ENCODE measurements around the gene ZNF771.

GRCh38 chr16:30380803-30381208, 26.6 kb upstream of the ZNF771 start:
- TF ChIP-seq CTCF (IDR thresholded peaks at IDR 0.05; ENCODE audit: low read depth, low read length): no peak
- no peak for TF ChIP-seq EZH2phosphoT487 (IDR thresholded peaks at IDR 0.05; ENCODE audit: low read depth)

All from OCI-LY3 (cell line).